HG02970 (cell line): ENCODE results near the gene PRICKLE1.

Source experiments
- ATAC-seq: cut with Tn5 transposase; IDR thresholded peaks from one replicate; pipeline ENCODE4 v1.9.1; 2021; ENCODE audit warnings: mild to moderate bottlenecking, moderate library complexity, moderate number of reproducible peaks; ENCODE audit not compliant: unreplicated experiment, low FRiP score

The PRICKLE1 gene

GRCh38 chr12:42468341-42468821, 121.2 kb downstream of the PRICKLE1 start:
- no peak for ATAC-seq

GRCh38 chr12:42463671-42464070, 125.9 kb downstream of the PRICKLE1 start:
- no peak for ATAC-seq

- ATAC-seq, result no peak
Observed at GRCh38 chr12:42462486-42462885, 127.1 kb downstream of the PRICKLE1 start.

GRCh38 chr12:42459336-42459847, 130.2 kb downstream of the PRICKLE1 start:
- ATAC-seq, result no peak

GRCh38 chr12:42458575-42458974, 131.0 kb downstream of the PRICKLE1 start:
- no peak for ATAC-seq

DNA sequence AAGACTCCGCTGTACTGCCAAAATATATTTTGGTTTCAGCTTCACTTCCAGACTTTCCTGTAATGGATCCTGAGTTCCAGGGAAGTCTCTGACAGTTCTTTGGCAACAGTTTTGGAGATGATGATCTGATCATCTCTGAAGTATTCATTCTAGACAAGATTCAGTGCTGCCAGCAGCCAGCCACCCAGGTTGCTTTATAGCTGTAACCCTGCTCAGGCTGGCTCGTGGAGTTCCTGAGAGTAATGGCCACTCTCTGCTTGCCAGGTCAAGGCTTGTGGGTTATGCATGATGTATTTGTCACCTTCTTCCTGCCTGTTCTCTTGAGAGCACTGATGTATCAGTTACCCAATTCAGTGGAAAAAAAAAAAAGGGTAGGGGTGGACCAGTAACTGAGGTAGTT, 139.3 kb downstream of the PRICKLE1 start:
- no peak for ATAC-seq

GRCh38 chr12:42448841-42449240, 140.7 kb downstream of the PRICKLE1 start:
- no peak for ATAC-seq

GRCh38 chr12:42447371-42447786, 142.2 kb downstream of the PRICKLE1 start:
- ATAC-seq, result no peak

GRCh38 chr12:42446761-42447160, 142.8 kb downstream of the PRICKLE1 start:
- ATAC-seq, result no peak

- no peak for ATAC-seq
Observed at GRCh38 chr12:42445891-42446290, 143.7 kb downstream of the PRICKLE1 start.

DNA sequence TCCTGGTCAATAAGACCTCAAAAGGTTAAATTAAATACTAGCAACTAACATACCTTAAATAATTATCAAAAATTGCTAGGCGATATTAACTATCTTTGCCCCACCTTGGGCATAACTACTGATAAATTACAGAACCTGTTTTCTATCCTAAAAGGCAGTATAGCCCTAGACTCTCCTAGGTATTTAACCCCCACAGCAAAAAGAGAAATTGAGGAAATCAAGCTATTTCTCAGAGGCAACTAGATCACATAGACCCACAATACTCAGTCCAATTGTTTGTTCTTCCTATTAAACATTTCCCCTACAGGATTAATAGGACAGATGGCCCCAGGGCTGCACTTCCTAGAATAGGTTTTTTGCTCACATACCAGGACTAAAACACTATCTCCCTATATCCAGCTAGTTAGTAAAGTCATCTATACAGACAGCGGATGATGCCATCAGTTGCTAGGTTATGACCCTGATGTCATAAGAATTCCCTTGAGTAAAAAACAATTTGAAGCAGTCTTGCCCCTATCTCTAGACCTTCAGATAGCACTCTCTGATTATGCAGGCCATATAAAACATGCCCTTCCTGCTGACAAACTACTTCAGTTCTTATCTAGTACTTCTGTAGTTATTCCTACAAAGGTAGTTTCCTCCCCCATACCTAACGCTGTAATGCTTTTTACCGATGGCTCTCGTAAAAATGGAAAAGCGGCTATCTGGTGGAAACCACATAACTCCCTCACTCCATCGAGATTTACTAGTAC, 145.2 kb downstream of the PRICKLE1 start:
- no peak for ATAC-seq

- ATAC-seq, result no peak
Observed at GRCh38 chr12:42442888-42443287, 146.7 kb downstream of the PRICKLE1 start.

GRCh38 chr12:42442311-42442759, 147.2 kb downstream of the PRICKLE1 start:
- ATAC-seq, result no peak

DNA sequence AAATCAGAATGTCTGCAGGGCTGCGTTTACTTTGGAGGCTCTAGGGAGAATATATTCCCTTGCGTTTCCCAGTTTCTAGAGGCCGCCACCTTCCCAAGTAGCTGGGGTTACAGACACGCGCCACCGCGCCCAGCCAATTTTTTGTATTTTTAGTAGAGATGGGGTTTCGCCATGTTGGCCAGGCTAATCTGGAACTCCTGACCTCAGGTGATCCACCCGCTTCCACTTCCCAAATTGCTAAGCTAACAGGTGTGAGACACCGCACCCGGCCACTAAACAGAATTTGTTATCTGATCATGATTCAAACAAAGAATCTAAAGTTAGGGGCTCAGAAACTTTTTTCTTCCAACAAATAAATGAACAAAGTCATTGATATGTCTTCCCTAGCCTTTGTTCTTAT, 148.9 kb downstream of the PRICKLE1 start:
- ATAC-seq, result no peak

DNA sequence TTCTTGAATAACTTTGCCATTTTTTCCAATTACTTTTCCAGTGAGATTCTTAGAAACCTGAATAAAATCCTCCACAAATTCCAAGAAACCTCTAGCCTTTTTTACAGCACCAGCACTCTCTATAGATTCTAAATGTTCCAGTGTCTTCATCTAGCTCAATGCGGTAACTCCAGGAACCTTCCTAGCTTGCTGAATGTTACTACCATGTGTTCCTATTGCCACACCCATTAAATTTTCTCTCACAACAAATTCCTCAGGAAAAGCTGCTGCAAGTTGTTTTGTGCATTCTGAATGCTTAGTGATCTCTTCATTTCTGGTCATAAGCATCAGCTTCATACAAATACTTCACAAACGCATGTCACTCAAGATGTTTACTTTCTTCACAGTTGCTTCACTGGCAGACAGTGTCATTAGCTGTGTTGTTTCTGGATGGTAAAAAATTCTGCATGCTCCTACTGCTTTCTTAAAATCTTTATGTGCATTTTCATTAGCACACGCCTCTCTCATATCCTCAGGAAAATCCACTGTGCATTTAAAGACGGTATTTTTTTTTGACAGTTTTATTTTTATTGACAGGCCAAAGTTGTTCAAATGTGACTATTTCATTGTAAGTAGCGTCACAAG, 156.9 kb downstream of the PRICKLE1 start:
- ATAC-seq, result no peak

DNA sequence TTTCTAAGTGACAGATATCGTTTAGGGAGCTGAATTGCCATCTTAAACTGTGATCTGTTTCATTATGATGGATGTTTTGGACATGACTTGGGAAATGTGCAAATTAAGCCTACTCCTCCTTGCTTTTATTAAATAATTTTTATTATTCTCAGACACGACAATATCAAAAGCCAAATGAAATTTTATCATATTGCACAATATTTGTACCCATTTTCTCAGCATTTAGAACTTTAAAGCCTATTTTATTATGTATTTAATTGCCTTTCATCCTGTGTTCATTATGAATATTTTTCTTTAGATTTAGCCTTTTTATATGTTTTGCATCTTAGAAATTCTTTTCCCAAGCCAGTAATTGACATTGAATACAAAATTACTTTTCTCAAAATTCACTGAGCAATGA, 160.7 kb downstream of the PRICKLE1 start:
- ATAC-seq, result no peak

DNA sequence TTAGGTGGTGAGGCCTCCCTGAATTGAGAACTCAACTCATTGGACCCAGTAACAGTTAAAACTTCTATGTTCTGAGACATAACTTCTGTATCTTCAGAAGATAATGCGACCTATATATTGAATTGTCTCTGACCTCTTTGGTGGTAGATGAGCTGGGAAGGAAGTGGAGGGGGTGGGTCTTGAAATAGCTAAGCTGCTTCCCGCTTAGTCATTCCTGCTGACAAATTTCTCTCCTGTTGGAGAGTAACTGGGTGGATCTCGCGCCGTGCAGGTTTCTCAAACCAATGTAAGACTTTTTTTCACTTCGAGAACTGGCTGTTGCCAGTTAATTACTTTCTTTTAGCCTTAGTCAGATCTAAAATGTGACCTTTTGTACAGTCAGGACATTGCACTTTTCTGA, 162.8 kb downstream of the PRICKLE1 start:
- ATAC-seq, result no peak

- no peak for ATAC-seq
Observed at GRCh38 chr12:42422785-42423184, 166.8 kb downstream of the PRICKLE1 start.

DNA sequence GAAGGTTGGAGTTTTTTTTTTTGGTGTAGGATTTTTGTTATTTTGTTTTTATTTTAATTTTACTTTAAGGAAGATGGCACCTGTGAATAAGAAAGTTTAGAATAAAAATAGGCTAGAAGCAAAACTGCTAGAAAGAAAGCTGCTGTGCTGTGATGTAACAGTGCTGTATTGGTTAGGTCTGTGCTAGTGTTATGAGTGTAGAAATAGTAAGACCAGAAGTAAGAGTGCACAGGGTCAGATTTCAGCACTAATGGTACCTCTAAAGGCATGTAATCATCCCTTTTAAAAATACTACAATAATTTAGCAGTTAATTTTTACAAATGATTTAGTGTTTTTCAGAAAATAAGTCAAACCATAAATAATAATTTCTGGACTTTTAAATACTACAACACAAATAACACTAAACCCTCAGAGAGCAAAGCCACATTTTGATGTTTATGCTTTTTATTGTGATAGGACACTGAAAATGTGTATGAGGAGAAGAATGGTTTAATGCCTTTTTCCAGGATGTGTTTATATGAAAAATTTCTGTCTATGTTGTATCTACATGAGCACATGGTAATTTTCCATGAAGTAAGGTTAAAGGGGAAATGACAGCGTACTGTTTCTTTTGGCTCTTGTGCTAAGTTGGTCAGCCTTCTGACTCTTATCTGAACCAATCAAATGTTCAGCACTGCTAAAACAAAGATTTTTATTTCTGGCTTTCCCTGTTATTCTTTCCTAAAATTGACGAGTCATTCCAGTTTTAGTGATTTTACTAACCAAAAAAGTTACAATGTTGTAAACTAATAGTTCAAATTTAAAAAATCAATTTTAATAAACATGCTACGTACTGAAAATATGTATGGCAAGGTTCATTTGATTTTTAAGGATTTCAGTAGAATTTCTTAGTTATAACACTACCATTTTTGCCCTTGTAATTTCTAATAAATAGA, 167.4 kb downstream of the PRICKLE1 start:
- peak; percentile 80 for ATAC-seq

DNA sequence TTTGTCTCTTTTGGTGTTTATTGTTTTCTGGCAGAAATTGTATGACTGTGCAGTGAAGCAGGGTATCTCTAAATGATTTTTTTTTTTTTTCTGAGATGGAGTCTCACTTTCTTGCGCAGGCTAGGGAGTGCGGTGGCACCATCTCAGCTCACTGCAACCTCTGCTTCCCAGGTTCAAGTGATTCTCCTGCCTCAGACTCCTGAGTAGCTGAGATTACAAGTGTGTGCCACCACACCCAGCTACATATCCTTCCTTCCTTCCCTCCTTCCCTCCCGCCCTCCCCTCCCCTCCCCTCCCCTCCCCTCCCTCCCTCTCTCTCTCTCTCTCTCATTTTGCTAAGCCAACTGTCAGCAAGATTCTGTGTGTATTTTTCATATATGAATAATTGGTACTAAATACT, 169.2 kb downstream of the PRICKLE1 start:
- no peak for ATAC-seq

DNA sequence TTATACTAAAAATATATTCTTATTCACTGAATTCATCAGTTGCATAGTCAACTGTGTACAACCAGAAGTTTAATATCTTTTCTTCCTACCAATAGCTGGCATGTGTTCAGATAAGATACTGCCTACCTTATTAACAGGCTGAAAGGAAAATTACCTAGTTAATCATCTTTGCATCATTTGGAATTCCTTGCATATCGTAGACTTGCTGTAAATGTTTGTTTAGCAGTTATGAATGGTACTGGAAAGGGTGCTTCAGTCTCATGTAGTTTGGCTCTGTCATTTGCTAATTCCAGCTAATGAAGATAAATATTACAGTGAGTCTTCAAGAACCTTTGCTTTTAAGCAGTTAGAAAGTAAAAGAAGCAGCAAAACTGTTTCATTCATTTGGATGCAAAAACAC, 179.2 kb downstream of the PRICKLE1 start:
- no peak for ATAC-seq
